Measurements from ENCODE around the gene GNAQ. TPM values are rescaled to one million over a fixed set of nuclear protein-coding genes. Genes with fewer than 3 reads are reported as not detected.

GNAQ gene
- total and polyA plus RNA-seq, 2 experiments from 2014 or later = 25.7 to 47.9 TPM

DNA sequence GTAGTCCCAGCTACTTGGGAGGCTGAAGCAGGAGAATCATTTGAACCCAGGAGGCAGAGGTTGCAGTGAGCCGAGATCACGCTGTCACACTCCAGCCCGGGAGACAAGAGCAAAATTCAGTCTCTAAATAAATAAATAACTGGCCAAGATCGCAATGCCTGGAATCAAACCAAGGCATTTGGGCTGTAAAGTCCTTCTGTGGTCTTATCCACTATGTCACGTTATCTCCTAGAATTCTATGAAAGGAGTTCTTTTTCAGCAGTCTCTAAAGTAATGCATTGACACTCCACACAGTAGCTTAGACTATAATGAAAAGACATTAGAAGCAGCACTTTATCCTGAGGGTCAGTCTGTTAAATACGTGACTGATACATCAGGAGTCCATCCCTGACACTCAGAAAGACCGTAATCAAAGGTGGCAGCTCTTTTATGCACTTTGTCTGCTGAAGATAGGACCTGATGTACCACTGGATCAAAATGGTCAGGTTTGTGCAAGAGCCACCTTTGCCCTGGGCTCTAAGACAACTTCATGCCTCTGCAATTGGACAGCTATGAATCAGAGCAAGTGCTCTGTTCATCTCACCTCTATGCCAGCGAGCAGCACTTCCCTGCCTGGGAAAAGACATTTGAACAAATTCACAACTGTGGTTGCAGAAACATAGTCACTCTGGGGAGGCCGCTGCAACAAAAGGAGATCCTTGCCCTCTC lies 351.8 kb downstream of the GNAQ start:
- H3K4me1 ChIP-seq (ENCODE audit: insufficient read depth) = no peaks in the 10 kb centered on the region
- no peaks in the 10 kb centered on the region for H4K20me1 ChIP-seq (ENCODE audit: insufficient read depth, poor library complexity, severe bottlenecking)
- no peaks in the 10 kb centered on the region for H3K9me2 ChIP-seq (replicated peaks; ENCODE audit: insufficient read depth)
- no peak overlapping the region for H3K4me2 ChIP-seq
- no peak overlapping the region for H3K4me3 ChIP-seq
- no peak overlapping the region for H2AFZ ChIP-seq
- TF ChIP-seq, protein P1, sequence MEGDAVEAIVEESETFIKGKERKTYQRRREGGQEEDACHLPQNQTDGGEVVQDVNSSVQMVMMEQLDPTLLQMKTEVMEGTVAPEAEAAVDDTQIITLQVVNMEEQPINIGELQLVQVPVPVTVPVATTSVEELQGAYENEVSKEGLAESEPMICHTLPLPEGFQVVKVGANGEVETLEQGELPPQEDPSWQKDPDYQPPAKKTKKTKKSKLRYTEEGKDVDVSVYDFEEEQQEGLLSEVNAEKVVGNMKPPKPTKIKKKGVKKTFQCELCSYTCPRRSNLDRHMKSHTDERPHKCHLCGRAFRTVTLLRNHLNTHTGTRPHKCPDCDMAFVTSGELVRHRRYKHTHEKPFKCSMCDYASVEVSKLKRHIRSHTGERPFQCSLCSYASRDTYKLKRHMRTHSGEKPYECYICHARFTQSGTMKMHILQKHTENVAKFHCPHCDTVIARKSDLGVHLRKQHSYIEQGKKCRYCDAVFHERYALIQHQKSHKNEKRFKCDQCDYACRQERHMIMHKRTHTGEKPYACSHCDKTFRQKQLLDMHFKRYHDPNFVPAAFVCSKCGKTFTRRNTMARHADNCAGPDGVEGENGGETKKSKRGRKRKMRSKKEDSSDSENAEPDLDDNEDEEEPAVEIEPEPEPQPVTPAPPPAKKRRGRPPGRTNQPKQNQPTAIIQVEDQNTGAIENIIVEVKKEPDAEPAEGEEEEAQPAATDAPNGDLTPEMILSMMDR (IDR thresholded peaks at IDR 0.05; ENCODE audit: poor library complexity) = no peak
- no peak for TF ChIP-seq EZH2phosphoT487 (IDR thresholded peaks at IDR 0.05; ENCODE audit: low read depth, severe bottlenecking, unreplicated experiment)
- no peak for TF ChIP-seq EZH2 (IDR thresholded peaks at IDR 0.05; ENCODE audit: borderline replicate concordance)
- no peaks in the 10 kb centered on the region for H3K79me2 ChIP-seq
- H3K27ac ChIP-seq = no peak overlapping the region
- H3K36me3 ChIP-seq (replicated peaks; ENCODE audit: insufficient read depth, low read depth) = no peaks in the 10 kb centered on the region
- H3K27me3 ChIP-seq = no peaks in the 10 kb centered on the region
- 92% methylated on average over 9 of the region's 9 CpGs for WGBS (ENCODE audit: low lambda C conversion rate, missing lambda C conversion rate)
- DNase-seq (ENCODE audit: low spot score) = no peak
- H3K9me3 ChIP-seq (ENCODE audit: low read depth) = no peaks in the 10 kb centered on the region

DNA sequence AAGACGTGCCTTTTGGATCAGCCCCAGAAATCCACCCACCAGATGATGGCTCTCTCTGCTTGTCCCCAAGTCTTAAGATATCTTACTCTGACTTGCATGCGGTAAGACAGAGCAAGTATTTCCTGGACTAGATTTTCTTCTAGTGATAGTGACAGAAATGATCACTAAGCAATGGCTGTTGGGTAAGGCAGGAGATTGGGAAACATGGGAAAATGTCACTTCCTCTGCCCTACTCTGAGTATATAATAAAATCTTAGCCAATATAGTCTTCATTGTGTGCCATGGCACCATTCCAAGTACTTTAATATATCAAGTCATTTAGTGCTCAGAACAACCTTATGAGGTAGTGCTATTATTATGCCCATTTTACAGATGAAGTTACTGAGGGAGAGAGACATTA lies 352.5 kb downstream of the GNAQ start:
- TF ChIP-seq, protein P1 (IDR thresholded peaks at IDR 0.05; ENCODE audit: poor library complexity) = no peak
- TF ChIP-seq EZH2 (IDR thresholded peaks at IDR 0.05; ENCODE audit: borderline replicate concordance) (no peak), EZH2phosphoT487 (IDR thresholded peaks at IDR 0.05; ENCODE audit: low read depth, severe bottlenecking, unreplicated experiment) (no peak)
- Histone ChIP-seq H3K9me2 (replicated peaks; ENCODE audit: insufficient read depth) (no peaks in the 10 kb centered on the region), H3K4me3 (no peak overlapping the region), H3K79me2 (no peaks in the 10 kb centered on the region), H3K9me3 (ENCODE audit: low read depth) (no peaks in the 10 kb centered on the region), H2AFZ (no peak overlapping the region), H3K4me1 (ENCODE audit: insufficient read depth) (no peaks in the 10 kb centered on the region), H3K27me3 (no peaks in the 10 kb centered on the region), H4K20me1 (ENCODE audit: insufficient read depth, poor library complexity, severe bottlenecking) (no peaks in the 10 kb centered on the region), H3K36me3 (replicated peaks; ENCODE audit: insufficient read depth, low read depth) (no peaks in the 10 kb centered on the region), H3K4me2 (no peak overlapping the region), H3K27ac (no peak overlapping the region)
- WGBS (ENCODE audit: low lambda C conversion rate, missing lambda C conversion rate) = 89% methylated on average over 2 of the region's 2 CpGs
- no peak for DNase-seq (ENCODE audit: low spot score)

DNA sequence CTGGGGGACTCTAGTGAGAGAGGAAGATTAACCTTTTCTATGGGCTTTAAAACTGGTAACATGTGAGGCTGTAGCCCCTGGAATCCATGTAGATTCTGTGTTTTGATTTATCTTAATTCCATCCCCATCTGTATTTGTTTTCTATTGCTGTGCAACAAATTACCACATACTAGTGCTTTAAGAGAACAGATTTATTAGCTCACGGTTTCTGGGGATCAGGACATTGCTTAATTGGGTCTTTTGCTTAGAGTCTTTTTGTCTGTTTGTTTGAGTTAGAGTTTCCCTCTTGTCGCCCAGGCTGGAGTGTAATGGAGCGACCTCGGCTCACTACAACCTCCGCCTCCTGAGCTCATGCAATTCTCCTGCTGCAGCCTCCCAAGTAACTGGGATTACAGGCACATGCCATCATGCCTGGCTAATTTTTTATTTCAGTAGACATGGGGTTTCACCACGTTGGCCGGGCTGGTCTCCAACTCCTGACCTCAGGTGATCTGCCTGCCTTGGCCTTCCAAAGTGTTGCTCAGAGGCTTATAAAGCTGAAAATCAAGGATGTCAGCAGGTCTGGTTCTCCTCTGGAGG lies 353.6 kb downstream of the GNAQ start:
- H3K4me1 ChIP-seq (ENCODE audit: insufficient read depth) = peaks cover 7% of the 10 kb centered on the region
- H3K9me2 ChIP-seq (replicated peaks; ENCODE audit: insufficient read depth) = no peaks in the 10 kb centered on the region
- H4K20me1 ChIP-seq (ENCODE audit: insufficient read depth, poor library complexity, severe bottlenecking) = no peaks in the 10 kb centered on the region
- H3K36me3 ChIP-seq (replicated peaks; ENCODE audit: insufficient read depth, low read depth) = no peaks in the 10 kb centered on the region
- WGBS (ENCODE audit: low lambda C conversion rate, missing lambda C conversion rate) = 68% methylated on average over 7 of the region's 7 CpGs
- H3K79me2 ChIP-seq = no peaks in the 10 kb centered on the region
- no peaks in the 10 kb centered on the region for H3K9me3 ChIP-seq (ENCODE audit: low read depth)
- no peak for DNase-seq (ENCODE audit: low spot score)
- no peak overlapping the region for H2AFZ ChIP-seq
- H3K4me3 ChIP-seq = no peak overlapping the region
- H3K27me3 ChIP-seq = no peaks in the 10 kb centered on the region
- TF ChIP-seq, protein P1 (IDR thresholded peaks at IDR 0.05; ENCODE audit: poor library complexity) = no peak
- no peak for TF ChIP-seq EZH2 (IDR thresholded peaks at IDR 0.05; ENCODE audit: borderline replicate concordance)
- TF ChIP-seq EZH2phosphoT487 (IDR thresholded peaks at IDR 0.05; ENCODE audit: low read depth, severe bottlenecking, unreplicated experiment) = no peak
- no peak overlapping the region for H3K4me2 ChIP-seq
- peak overlapping the region; percentile 23 for H3K27ac ChIP-seq
